CD4-positive, alpha-beta T cell treated with Interleukin-6 for 4 hours (primary cell): ENCODE results near the gene DOCK2.

Experiments
- DNase-seq: peaks from one replicate; pipeline ENCODE4 v3.0.0-alpha.2; 2020; ENCODE audit warnings: mixed read lengths

The DOCK2 gene

GRCh38 chr5:170109059-170110031 lies 472.3 kb downstream of the DOCK2 start:
- DNase-seq: no peak

GRCh38 chr5:170110403-170111087 lies 473.5 kb downstream of the DOCK2 start:
- no peak for DNase-seq

- DNase-seq: no peak
Measured at GRCh38 chr5:170111088-170111785, 474.2 kb downstream of the DOCK2 start.

DNA sequence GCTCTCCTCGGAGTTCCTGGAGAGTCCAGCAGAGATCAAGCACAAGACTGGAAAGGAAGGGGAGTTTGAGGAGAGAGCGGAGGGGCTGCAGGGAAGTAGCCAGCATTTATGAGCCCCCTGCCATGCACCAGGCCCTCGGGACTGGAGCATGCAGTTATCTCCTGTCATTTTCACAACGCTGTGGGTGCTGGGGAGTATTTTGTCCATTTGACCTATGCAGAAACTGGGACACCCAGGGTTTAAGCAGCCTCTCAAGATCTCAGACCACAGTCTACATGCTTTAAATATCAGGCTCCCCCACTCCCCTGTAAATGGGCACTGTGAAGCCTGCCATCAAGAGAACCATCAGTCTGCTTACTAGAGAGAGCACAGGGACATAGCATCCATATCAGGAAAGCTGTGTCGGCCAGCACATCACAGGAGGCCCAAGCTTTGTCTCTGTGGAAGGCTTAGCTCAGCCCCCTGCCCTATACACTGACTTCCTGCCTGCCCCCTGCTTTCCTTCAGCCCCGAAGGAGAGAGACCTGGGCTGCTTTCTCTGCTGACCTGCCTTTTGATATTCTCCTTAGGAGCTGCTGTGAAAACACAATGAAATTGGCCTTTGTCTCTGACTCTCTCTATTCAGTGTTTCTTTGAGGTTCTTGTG lies 475.9 kb downstream of the DOCK2 start:
- DNase-seq: no peak

DNA sequence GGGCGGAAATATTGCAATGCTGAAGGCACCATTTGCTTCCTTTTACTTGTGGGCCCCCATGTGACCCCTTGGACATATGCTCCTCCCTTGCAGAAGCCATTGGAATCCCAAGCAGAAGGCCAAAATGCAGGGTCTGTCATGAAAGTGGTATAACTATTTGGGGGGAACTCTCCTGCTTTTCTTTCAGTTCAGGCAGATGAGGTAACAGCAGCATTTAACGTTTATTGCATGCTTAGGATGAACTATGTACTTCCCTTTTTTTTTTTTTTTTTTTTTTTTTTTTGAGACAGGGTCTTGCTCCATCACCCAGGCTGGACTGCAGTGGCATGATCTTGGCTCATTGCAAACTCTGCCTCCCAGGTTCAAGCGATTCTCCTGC lies 476.4 kb downstream of the DOCK2 start:
- DNase-seq: no peak

DNA sequence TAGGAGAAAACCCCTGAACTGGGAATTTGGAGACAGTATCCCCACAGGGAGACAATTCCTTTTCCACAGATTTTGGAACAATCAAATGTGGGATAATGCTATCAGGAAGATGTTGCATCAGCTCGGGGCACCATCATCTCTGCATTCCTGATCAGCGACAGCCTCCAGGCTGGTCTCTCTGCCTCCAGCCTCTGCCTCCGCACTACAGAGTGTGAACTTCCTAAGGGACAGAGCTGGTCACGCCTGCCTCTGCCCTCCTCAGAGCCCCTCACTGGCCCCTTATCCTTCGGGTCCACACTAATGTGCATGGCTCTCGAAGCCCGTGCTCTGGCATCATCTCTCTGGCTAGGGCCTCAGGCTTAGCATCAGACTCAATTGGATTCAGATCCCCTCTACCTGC lies 477.2 kb downstream of the DOCK2 start:
- no peak for DNase-seq

DNA sequence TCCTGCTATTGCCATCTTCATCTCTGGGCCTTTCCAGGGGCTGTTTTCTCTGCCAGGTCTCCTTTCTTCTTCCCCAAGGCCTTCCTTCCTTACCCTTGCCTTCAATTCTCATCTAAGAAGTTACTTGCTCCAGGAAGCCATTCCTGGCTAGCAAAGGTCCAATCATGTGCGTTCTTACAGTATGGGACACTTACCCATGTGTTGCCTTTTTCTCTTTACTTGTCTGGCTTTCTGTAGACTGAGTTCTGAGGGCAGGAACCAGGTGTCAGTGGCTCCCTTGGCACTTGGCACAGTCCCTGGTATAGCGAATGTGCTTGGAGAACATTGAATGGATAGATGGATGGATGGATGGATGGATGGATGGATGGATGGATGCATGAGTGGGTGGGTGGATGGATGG lies 478.9 kb downstream of the DOCK2 start:
- no peak for DNase-seq

DNA sequence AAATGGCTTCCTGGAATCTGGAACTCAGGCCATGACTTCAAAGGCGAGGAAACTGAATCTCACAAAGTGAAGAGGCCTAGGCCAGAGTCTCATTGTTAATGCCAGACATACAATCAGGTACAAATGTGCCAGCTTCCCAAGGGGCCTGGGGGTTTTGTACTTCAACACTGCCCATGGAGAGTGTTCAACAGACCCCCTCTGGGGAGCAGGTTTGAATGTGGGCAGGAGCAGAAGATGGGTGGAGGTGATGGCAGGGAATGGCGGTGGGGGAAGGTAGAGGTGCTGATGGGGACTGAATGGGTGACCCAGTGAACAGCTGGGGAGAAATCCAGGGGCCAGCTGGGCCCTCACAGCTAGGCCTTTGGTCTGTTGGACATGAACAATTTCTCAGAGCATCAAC lies 480.7 kb downstream of the DOCK2 start:
- no peak for DNase-seq

- DNase-seq: no peak
Measured at GRCh38 chr5:170120576-170120975, 483.5 kb downstream of the DOCK2 start.

DNA sequence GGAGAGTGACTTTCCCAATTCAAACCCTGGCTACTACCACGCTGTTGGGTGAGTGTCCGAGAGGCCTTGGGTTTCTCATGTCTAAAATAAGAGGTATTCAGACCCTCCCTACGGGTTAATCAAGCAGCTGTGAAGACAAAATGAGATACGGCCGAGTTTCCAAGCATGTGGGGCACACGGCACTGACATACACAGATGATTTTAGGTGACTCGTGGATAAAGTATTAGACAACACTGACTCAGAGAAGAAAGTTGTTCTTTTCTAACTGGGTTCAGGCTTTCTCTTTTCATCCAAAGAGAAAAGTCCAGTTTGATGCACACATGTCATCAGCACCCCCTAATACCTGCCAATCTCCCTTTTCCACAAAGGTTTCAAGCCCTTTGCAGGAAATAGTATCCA lies 484.2 kb downstream of the DOCK2 start:
- DNase-seq: no peak

GRCh38 chr5:170126061-170126460 lies 489.0 kb downstream of the DOCK2 start:
- DNase-seq: no peak

GRCh38 chr5:170126626-170127025 lies 489.6 kb downstream of the DOCK2 start:
- no peak for DNase-seq

DNA sequence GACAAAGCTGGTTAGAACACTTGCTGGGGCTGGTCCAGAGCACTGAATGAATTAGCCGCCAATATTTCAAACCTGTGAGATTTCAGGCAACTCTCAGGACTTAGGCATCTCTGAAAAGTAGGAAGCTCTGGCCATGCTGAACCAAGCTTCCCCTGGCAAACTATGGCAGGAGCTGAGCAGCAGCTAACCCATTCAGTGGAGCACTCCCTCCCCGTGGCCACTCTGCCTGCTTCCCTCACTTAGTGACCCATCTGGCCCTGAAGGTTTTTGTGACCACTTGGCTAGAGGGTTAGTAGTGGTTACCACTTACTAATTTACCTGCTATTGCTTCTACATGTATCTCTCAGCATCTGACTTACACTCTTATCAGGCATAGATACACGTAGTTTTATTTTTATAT lies 494.2 kb downstream of the DOCK2 start:
- no peak for DNase-seq

- DNase-seq: no peak
Measured at GRCh38 chr5:170132269-170132975, 495.3 kb downstream of the DOCK2 start.
